SU-DHL-6 (cell line): ENCODE data around the gene PALB2.

Source experiments
- H2AFZ ChIP-seq: fragments of 200-600 bp; sonication (generic); 2 replicates; pipeline ENCODE4 v1.6.1; 2014; ENCODE audit warnings: low read depth, mild to moderate bottlenecking, moderate library complexity, mixed read lengths, antibody characterized with exemption, low read length; ENCODE audit not compliant: severe bottlenecking
- H3F3A ChIP-seq: fragments of 200-600 bp; shearing (Covaris generic); 2 replicates; pipeline ENCODE4 v1.6.0; 2016; ENCODE audit warnings: antibody characterized with exemption, mild to moderate bottlenecking; ENCODE audit not compliant: insufficient read depth
- H3K27ac ChIP-seq: fragments of 200-600 bp; sonication (generic); 2 replicates; pipeline ENCODE4 v1.5.1; 2016; ENCODE audit warnings: low read depth, mild to moderate bottlenecking, low read length, moderate library complexity, mixed read lengths
- H3K27me3 ChIP-seq: fragments of 200-600 bp; sonication (generic), shearing (Covaris generic); 2 replicates; pipeline ENCODE4 v1.6.0; 2014; ENCODE audit warnings: mild to moderate bottlenecking, low read length
- H3K36me3 ChIP-seq: fragments of 200-600 bp; sonication (generic); 2 replicates; pipeline ENCODE4 v1.6.1; 2014; ENCODE audit warnings: mild to moderate bottlenecking, low read length, mixed read lengths
- H3K4me2 ChIP-seq: fragments of 300-600, 200-600 bp; shearing (Covaris generic), sonication (generic); 2 replicates; pipeline ENCODE4 v1.6.0; 2014; ENCODE audit warnings: low read length, low read depth, mild to moderate bottlenecking; ENCODE audit not compliant: poor library complexity, severe bottlenecking
- H3K4me3 ChIP-seq: fragments of 200-600 bp; sonication (generic); 2 replicates; pipeline ENCODE4 v1.5.1; 2014; ENCODE audit warnings: antibody characterized with exemption, low read length, mild to moderate bottlenecking, mixed read lengths; ENCODE audit not compliant: insufficient read depth, poor library complexity, severe bottlenecking
- H3K79me2 ChIP-seq: fragments of 200-600 bp; sonication (generic); 2 replicates; pipeline ENCODE4 v1.6.1; 2014; ENCODE audit warnings: mild to moderate bottlenecking, low read length, moderate library complexity; ENCODE audit not compliant: insufficient read depth
- H3K9ac ChIP-seq: fragments of 200-600 bp; sonication (generic); 2 replicates; pipeline ENCODE4 v1.7.0; 2014; ENCODE audit warnings: mild to moderate bottlenecking, low read length
- H3K9me2 ChIP-seq: fragments of 200-600 bp; sonication (generic); replicated peaks from 2 replicates; pipeline ENCODE4 v1.6.1; 2014; ENCODE audit warnings: low read length; ENCODE audit not compliant: insufficient read depth
- H3K9me3 ChIP-seq: fragments of 200-600 bp; sonication (generic); 2 replicates; pipeline ENCODE4 v1.6.1; 2014; ENCODE audit warnings: low read length, mixed read lengths; ENCODE audit not compliant: insufficient read depth
- H4K20me1 ChIP-seq: fragments of 200-600 bp; sonication (generic); 2 replicates; pipeline ENCODE4 v1.6.1; 2014; ENCODE audit warnings: low read depth, mild to moderate bottlenecking, antibody characterized with exemption, low read length, moderate library complexity, mixed read lengths
- CTCF ChIP-seq: fragments of 200-600 bp; sonication (generic); IDR thresholded peaks from one replicate; pipeline ENCODE4 v1.5.1; 2017; ENCODE audit warnings: antibody characterized with exemption, mild to moderate bottlenecking, low read length, moderate library complexity; ENCODE audit not compliant: insufficient read depth, poor library complexity, severe bottlenecking
- EZH2phosphoT487 ChIP-seq: fragments of 200-600 bp; sonication (generic), shearing (Covaris generic); conservative IDR thresholded peaks from 2 replicates; pipeline ENCODE4 v1.6.1; 2018; ENCODE audit warnings: mild to moderate bottlenecking, antibody characterized with exemption, low read length, moderate library complexity, mixed read lengths

The PALB2 gene

GRCh38 chr16:23609929-23610328 is 31.2 kb downstream of the PALB2 start:
- Histone ChIP-seq H3F3A (no peaks in the 10 kb centered on the region), H3K4me2 (no peak overlapping the region), H3K9me2 (no peaks in the 10 kb centered on the region), H3K9ac (no peak overlapping the region), H3K36me3 (no peaks in the 10 kb centered on the region), H3K27me3 (no peaks in the 10 kb centered on the region), H2AFZ (no peak overlapping the region), H3K9me3 (no peaks in the 10 kb centered on the region), H4K20me1 (no peaks in the 10 kb centered on the region), H3K4me3 (no peak overlapping the region), H3K79me2 (no peaks in the 10 kb centered on the region), H3K27ac (no peak overlapping the region)
- no peak for TF ChIP-seq EZH2phosphoT487
- no peak for TF ChIP-seq CTCF

- H3F3A ChIP-seq = no peaks in the 10 kb centered on the region
- H4K20me1 ChIP-seq = no peaks in the 10 kb centered on the region
- TF ChIP-seq CTCF = no peak
- no peak for TF ChIP-seq EZH2phosphoT487
- no peaks in the 10 kb centered on the region for H3K9me3 ChIP-seq
- H3K9ac ChIP-seq = no peak overlapping the region
- H3K4me2 ChIP-seq = no peak overlapping the region
- no peaks in the 10 kb centered on the region for H3K27me3 ChIP-seq
- H3K79me2 ChIP-seq = no peaks in the 10 kb centered on the region
- no peak overlapping the region for H3K4me3 ChIP-seq
- H2AFZ ChIP-seq = no peak overlapping the region
- no peaks in the 10 kb centered on the region for H3K9me2 ChIP-seq
- H3K36me3 ChIP-seq = peaks cover 2% of the 10 kb centered on the region; the same call in 1 of the 2 replicates
- H3K27ac ChIP-seq = no peak overlapping the region
These were observed 32.9 kb downstream of the PALB2 start for GRCh38 chr16:23608194-23608593.

GRCh38 chr16:23607726-23608125 is 33.4 kb downstream of the PALB2 start:
- H4K20me1 ChIP-seq = no peaks in the 10 kb centered on the region
- H3K27me3 ChIP-seq = no peaks in the 10 kb centered on the region
- TF ChIP-seq CTCF (no peak), EZH2phosphoT487 (no peak)
- H3K79me2 ChIP-seq = no peaks in the 10 kb centered on the region
- H3K9me3 ChIP-seq = no peaks in the 10 kb centered on the region
- no peak overlapping the region for H3K4me2 ChIP-seq
- no peaks in the 10 kb centered on the region for H3K9me2 ChIP-seq
- no peaks in the 10 kb centered on the region for H3F3A ChIP-seq
- no peak overlapping the region for H2AFZ ChIP-seq
- H3K9ac ChIP-seq = no peak overlapping the region
- peaks cover 7% of the 10 kb centered on the region; the same call in 1 of the 2 replicates for H3K36me3 ChIP-seq
- no peak overlapping the region for H3K4me3 ChIP-seq
- no peak overlapping the region for H3K27ac ChIP-seq
